HL-60/S4 treated with phorbol 12-myristate 13-acetate at 8.2 ng/mL for 4 days and 3 days (cell line): ENCODE measurements around the gene IL1B.

Experiments used
- in situ Hi-C: fragments of 300-500 bp; cut with MboI; formaldehyde crosslinking; loops from 2 replicates; pipeline ENCODE4 v1.15.0; 2022; ENCODE audit warnings: low sequenced_read_pairs

The IL1B gene

DNA sequence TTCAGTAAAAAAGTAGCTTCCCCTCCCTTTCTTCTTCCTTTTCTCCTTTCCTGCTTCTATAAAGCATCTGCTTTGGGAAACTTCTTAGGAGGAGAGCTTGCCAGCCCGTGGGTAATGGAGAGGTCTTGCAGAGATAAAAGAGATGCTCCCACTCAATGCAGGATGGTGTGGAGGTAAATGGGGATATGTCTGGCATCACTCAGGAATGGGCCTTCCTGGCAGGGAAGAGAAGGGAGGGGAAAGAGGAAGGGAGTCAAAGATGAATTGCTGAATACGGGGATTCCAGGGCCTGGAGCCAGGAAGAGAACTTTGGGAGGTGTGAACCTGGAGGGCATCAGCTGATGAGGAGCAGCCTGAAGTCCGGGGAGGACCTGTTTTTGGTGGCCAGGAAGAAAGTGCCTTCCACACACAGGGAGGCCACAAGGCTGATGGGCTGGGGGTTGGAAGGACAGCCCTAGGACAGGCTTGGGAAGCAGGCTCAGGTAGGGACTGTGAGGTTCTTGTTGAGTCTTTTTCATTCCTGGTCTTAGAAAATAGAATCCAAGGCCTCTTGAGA is 25.2 kb downstream of the IL1B start:
- in situ Hi-C loops = no loop called here

DNA sequence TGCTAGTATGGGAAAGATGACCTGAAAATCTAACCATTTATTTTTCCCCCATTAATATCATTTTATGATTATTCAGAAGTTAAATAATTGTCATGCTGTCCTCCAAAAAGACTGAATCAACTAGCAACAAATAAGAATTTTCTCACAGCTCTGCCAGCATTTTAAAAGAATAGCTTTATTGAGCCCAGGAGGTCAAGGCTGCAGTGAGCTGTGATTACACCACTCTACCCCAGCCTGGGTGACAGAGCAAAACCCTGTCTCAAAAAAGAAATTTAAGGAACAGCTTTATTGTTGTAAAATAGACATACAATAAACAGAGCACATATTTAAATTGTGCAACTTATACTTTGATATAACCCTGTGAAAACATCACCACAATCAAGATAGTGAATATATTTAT is 27.5 kb downstream of the IL1B start:
- in situ Hi-C loops = no loop called here

DNA sequence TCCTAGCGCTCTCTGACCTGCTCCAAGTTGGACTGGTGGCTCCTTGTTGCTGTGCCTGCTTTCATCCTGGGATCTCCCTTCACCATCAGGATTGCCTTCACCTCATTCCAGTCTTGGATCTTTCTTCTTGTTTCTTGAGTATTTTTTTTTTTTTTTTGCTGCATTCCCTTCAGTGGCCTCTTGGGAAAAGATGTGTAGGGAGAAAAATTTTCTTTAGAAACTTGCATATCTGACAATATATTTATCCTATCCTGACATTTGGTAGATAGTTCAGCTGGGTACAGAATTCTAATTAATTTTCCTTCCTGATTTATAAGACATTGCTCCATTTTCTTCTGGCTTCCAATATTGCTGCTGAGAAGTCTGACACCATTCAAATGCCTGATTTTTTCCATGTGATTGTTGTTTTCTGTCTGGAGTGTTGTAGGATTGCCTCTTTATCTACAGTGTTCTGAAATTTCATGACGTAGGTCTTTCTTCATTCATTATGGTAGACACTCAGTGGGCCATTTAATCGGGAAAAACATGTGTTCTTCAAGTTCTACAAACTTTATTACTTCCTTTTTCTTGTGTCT is 29.3 kb downstream of the IL1B start:
- in situ Hi-C loops = no loop called here

DNA sequence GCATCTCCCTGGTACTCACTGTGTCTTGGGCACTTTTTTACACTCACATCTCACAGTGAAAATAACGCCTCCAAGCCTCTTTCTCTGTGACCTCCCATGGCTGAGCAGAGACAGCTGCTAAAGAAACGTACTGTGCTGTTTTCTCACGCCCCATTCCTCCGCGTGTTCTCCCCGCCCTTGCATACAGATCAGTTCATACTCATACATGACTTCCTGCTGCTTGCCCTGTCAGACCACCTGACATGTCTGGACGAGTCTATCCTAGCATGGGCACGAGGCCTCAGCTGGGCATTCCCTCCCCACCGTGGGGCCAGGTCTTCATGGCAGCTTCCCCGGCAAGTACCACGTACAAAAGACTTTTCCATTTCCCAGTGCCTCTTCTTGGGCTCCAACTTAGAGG is 31.0 kb downstream of the IL1B start:
- in situ Hi-C loops = no loop called here

DNA sequence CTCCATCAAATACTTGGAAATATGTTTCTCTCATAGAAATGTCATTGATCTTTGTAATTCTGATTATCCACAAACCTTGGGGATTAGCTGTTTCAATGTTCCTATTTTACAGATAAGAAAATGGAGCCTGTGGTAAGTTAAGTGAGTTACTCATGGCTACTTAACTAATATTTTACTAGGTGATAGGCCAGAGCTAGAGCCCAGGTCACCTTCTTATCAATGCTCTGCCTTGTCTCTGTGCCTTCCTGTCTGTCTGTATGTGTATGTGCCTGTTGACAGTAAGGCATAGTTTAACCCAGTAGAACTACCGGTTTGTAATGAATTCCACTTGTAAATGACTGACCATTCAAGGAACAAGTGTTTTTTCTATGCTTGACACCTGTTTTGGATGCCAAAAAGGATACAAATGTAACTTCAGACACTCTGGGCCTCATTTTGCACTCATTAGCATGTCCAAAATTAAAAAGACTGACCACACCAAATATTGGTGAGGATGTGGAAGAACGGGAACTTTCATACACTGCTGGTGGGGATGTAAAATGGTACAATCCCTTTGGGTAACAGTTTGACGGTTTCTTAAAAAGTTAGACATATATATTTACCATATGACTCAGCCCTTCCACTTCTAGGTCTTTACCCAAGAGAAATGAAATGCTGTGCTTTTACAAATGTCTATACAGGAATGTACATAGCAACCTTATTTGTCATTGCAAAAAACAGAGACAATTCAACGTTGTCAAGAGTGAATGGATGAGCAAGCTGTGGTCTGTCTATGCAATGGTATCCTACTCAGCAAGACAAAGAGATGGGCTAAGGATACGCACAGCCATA is 32.7 kb downstream of the IL1B start:
- in situ Hi-C loops = no loop called here

DNA sequence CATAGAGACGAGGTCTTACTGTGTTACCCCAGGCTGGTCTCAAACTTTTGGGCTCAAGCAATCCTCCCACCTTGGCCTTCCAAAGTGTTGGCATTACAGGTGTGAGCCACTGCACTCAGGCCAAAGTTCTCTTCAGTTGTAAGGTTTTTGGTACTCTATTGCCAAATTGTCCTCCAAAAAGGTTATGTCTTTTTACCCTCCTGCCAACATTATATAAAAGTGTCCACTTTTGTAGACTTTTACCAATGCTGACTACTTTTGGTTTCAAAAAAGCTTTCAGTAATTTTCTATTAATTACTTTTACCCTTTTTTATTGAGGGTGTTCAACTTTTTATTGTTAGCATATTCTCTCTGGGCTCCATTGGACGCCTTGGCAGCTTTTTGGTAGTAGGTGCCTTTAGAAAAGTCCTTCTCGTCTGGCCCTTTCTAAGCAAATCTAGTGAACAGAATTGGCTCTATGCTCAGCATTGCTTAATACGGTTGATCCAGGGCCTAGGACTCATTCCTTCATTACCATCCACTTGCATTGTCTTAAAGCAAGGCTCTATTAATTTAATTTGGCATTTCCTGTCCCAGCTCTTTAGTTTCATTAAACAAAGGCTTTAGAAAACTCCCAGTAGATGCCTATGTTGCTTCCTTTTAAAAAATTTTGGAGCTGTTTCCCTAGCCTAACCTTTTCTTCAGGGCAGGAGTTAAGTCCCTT is 35.5 kb downstream of the IL1B start:
- in situ Hi-C loops = no loop called here

DNA sequence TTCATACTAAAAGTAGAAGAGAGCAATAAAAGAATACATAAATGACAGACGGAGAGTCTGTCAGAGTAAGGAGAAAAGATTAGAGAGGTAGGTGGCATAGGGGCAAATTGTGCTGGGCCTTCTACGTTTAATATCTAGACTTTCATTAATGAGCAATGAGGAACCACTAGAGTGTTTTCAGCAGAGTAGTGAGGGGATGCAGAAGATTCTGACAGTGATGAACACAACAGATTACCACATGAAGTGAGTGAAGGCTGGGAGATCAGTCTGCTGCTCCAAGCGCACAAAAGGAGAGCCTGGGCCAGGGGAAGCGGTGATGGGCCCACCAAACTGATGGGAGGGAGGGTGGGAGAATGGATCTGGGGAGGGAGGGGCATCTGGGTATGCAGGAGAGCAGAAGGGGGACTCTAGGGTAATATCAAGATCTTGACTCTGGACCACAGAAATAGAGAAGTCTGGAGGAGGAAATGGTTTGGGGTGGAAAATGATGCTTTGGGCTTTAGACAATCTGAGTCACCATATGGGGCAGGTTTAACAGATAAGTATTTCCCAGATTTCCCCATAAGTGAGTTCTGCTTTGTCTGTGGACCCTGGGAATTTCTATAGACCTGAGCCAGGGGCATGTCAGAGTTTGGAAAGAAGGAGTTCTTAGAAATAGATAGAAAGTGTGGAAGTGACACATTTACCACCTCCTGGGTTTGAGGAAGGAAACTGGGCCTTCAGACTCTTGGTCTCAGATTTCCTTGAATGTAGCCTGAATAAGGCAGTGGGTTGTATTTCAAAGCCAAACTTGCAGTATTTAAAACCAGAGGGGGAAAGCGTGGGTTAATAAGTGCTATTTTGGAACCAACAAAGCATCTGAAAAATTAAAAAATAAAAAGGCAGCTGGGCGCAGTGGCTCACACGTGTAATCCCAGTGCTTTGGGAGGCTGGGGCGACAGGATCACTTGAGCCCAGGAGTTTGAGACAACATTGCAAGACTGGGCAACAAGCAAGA is 37.3 kb downstream of the IL1B start:
- in situ Hi-C loops = no loop called here

DNA sequence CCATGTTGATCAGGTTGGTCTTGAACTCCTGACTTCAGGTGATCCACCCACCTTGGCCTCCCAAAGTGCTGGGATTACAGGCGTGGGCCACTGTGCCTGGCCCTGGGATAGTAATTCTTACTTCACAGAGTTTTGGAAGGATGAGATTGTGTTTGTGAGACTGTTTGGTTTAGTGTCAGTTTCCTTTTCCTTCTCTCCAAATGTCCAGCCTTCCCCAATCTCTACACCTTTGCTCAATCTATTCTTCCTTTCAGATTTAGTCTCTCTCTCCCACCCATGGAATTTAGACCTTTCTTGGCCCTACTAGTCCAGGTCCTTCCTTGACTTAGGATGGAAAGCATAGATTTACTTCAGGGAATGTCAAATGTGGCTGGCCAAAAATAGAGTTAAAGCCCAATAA is 40.1 kb downstream of the IL1B start:
- in situ Hi-C loops = no loop called here

DNA sequence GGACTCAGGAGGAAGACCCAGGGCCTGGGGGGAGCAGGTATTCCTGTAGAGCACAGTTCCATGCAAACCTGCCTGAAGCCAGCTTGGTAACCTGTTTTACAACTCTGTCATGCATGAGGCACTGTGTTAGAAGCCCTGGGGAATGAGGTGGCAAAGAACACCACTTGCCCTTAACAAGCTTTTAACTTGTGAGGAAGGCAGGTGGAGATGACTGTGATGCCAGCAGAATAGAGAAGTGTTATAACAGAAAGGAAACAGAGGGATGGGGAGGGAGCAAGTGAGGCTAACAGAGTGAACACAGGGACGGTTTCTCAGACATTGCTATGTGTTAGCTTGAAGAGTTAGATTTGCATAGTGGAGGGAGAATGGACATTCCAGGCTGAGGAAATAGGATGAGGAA is 40.8 kb downstream of the IL1B start:
- in situ Hi-C loops = no loop called here

DNA sequence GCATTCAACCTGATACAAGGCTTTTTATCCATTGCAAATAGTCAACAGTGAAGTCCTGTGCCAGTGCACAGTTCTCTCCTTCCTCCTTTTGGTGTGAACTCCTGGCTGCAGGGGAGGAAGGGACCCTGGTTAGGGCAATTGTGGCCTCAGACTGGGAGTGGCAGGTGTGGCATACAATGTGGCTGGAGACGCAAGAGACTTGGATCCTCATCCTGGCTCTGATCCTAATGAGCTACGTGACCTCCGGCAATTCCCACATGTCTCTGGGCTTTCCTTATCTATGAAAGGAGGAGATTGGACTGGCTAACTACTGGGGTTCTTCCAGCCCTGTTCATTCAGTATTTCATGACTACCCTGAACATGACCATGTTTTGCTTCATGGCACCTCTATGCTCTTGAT is 41.7 kb downstream of the IL1B start:
- in situ Hi-C loops = no loop called here

DNA sequence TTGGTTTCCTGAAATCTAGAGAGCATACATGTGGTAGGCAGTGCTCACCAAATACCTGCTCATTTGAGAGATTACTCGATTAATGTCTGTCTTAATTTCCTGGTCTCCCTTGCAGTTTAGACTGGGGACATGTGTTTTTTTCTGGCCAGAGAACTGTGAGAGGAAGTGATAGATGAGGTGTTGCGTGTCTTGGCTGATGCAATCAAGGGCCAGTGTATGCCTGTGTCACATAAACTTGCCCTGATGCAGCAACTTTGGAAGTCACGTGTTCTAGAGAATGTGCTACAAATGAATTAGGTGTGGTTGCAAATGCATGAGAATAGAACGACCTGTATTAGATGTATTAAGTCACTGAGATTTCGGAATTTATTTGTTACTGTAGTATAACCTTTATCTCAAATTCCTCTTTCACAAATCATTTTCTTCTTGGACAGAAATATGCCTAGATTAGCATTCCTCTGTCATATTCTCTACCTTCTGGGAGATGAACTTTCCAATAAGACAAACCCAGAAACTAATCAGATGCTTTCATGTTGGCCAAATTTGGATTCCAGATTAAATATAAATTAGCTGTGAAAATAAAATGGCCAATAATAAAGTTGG is 42.3 kb downstream of the IL1B start:
- in situ Hi-C loops = no loop called here

DNA sequence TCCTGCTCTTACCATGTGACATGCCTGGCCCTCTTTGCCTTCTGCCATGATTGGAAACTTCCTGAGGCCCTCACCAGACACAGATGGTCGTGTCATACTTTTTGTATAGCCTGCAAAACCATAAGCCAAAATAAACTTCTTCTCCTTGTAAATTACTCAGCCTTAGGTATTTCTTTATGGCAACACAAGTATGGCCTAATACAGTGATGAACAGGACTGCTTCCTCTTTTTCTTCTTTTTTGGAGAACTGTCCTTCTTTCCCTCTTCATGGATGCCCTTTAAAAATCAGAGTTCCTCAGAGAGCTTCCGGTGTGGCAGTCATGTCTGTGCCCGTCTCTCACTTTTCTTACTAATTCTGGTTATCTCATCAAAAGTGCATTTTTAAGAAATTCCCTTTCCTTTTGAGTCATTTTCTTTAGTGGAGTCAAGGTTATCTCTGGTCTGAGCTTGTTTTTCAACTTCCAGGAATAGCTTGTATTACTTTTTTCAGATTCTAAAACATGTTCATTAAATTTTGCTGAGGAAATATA is 43.1 kb downstream of the IL1B start:
- in situ Hi-C loops = no loop called here

DNA sequence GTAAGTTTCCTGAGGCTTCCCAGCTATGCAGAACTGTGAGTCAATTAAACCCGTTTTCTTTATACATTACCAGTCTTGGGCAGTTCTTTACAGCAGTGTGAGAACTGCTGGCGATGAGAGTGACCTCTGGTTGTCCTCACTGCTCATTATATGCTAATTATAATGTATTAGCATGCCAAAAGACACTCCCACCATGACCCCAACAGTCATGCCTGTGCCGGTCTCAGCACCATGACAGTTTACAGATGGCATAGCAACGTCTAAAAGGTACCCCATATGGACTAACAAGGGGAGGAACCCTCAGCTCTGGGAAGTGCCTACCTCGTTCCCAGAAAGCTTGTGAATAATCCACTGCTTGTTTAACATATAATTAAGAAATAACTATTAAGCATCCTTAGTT is 44.2 kb downstream of the IL1B start:
- in situ Hi-C loops = no loop called here

DNA sequence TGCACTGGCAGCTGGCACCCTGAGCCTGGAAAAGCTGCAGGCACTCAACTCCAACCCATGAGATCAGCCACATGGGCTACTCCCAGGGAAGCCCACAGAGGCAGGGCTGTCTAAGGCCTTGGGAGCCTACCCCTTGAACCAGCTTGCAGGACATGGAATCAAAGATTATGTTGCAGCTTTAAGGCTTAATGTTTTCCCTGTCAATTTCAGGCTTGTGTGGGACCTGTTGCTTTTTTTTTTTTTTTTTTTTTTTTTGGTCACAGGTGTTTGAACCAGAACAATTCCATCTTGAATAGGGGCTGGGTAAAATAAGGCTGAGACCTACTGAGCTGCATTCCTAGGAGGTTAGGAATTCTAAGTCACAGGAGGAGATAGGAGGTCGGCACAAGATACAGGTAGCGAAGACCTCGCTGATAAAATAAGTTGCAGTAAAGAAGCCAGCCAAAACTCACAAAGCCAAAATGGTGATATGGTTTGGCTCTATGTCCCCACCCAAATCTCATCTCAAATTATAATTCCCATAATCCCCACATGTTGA is 44.8 kb downstream of the IL1B start:
- in situ Hi-C loops = no loop called here

DNA sequence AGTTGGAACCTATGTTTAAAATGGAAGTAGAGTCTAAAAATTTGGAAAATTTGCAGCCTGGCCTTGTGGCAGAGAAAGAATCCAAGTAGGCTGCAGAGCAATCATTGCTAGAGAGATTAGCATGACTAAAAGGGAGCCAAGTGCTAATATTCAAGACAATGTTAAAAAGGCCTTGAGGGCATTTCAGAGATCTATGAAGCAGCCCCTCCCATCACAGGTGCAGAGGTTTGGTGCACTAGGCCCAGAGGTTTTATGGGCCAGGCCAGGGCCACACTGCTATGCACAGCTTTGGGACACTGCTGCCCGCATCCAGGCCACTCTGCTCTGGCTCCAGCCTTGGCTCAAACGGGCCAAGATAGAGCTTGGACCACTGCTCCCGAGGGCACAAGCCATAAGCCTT is 45.6 kb downstream of the IL1B start:
- in situ Hi-C loops = no loop called here

DNA sequence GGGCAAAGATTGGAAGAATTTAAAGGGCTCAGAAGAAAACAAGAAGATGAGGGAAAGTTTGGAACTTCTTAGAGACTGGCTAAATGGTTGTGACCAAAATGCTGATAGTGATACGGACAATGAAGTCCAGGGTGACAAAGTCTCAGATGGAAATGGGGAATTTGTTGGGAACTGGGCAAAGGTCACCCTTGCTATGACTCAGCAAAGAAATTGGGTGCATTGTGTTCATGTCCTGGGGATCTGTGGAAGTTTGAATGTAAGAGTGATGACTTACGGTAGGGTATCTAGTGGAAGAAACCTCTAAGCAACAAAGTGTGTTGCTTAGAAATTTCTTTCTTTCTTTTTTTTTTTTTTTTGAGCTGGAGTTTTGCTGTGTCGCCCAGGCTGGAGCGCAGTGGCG is 46.3 kb downstream of the IL1B start:
- in situ Hi-C loops = no loop called here

DNA sequence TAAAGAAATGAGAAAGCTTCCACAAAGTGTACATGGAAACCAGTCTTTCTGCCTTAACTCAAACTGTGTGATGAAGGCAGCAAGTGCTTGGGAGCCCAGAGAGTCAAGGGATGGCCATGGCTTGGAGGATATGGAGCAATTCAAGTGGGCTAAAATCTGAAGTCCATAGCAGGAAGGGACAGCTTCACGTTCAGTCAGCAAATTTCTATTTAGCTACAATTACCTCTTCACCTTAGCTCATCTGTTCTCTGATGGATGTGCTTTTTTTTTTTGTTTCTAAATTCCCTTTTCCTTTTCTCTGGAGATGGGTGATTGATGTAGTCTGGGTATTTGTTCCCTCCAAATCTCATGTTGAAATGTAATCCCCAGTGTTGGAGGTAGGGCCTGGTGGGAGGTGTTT is 47.4 kb downstream of the IL1B start:
- in situ Hi-C loops = no loop called here

DNA sequence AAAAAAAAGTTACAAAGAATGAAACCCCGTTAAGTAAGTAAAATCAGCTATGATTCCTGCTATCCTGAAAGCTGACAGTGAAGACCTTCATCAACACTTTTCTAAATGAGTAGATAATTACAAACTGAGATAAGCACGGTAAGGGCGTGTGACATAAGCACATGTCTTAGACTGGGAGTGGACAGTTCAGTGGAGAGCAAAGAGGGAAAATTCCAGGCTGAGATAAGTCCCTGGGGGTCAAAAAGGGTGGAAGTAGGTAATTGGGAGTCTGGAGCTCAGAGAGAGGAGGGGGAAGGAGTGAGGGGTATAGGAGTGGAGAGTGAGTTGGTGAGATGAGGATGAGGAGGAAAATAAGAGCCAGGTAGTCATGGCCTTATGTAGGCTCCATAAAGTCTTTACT is 47.9 kb downstream of the IL1B start:
- in situ Hi-C loops = no loop called here

DNA sequence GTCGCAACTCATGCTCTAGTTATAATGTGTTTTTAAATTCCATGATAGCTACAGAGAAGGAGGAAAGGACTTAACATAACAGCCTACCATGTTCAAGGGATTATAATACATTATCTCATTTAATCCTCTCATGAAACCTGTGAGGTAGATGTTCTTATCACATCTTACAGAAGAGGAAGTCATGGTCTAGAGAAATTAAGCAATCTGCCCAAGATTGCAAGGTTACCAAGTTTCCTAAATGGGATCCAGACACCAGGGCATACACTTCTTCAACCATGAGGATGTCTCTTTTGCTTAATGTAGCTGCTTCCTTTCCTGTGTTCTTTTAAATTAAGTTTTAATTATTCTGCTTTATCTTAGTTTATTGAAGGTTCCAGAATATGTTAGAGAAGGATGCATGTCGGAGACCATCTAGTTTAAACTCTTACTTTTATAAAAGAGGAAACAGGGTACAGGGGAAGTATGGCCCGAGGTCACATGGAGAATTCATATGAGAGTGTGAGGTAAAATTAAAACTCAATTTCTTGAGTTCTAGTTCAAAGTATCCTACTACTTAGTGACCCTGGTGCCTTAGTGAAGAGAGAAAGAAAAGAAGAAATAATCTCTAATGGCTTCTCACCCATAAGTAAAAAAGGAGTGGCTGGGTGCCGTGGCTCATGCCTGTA is 48.7 kb downstream of the IL1B start:
- in situ Hi-C loops = no loop called here
